Muscle layer of colon (tissue), 2 donors: ENCODE measurements around the gene ZCCHC17.
"Not testable (repeated sequence)": the region's sequence is repeated elsewhere in the genome, so short reads cannot be mapped to it uniquely, and the experiment has no call there.

Experiments used
- H3K27ac ChIP-seq: one replicate; pipeline ENCODE4 v1.7.0; 2013; ENCODE audit warnings: low read depth, mild to moderate bottlenecking, low read length, moderate library complexity
- H3K27me3 ChIP-seq, 2 donors: one replicate each; pipeline ENCODE4 v1.7.0; 2013; ENCODE audit warnings: low read length in 2 of 2, mild to moderate bottlenecking in 2 of 2; ENCODE audit not compliant: insufficient read depth in 2 of 2, control insufficient read depth in 1 of 2
- H3K36me3 ChIP-seq: one replicate; pipeline ENCODE4 v1.7.0; 2013; ENCODE audit warnings: mild to moderate bottlenecking, low read length; ENCODE audit not compliant: insufficient read depth
- H3K4me1 ChIP-seq: one replicate; pipeline ENCODE4 v1.7.0; 2013; ENCODE audit warnings: mild to moderate bottlenecking, low read length; ENCODE audit not compliant: insufficient read depth
- H3K4me3 ChIP-seq, 2 donors: one replicate each; pipeline ENCODE4 v1.7.0; 2013; ENCODE audit warnings: low read length in 2 of 2, low read depth in 1 of 2, mild to moderate bottlenecking in 1 of 2, moderate library complexity in 1 of 2
- H3K9ac ChIP-seq: one replicate; pipeline ENCODE4 v1.7.0; 2013; ENCODE audit warnings: low read length
- H3K9me3 ChIP-seq: one replicate; pipeline ENCODE4 v1.7.0; 2013; ENCODE audit warnings: mild to moderate bottlenecking, low read length
- donor health status: abdominal sarcoma.
- donor health status: Adenocarcinoma of cecum.

Gene ZCCHC17

GRCh38 chr1:31272369-31272768, 24.5 kb upstream of the ZCCHC17 start:
- no peaks in the 10 kb centered on the region for H3K9me3 ChIP-seq
- H3K27me3 ChIP-seq: no peaks in the 10 kb centered on the region
- H3K4me1 ChIP-seq: no peaks in the 10 kb centered on the region
- no peak overlapping the region for H3K9ac ChIP-seq
- no peak overlapping the region for H3K4me3 ChIP-seq
- peaks cover 43% of the 10 kb centered on the region for H3K36me3 ChIP-seq
- no peak overlapping the region for H3K27ac ChIP-seq

- no peak overlapping the region for H3K27ac ChIP-seq
- H3K36me3 ChIP-seq: peaks cover 34% of the 10 kb centered on the region
- no peaks in the 10 kb centered on the region for H3K9me3 ChIP-seq
- no peak overlapping the region for H3K4me3 ChIP-seq
- no peaks in the 10 kb centered on the region for H3K27me3 ChIP-seq
- H3K4me1 ChIP-seq: no peaks in the 10 kb centered on the region
- no peak overlapping the region for H3K9ac ChIP-seq
Measured at GRCh38 chr1:31273619-31274018, 23.2 kb upstream of the ZCCHC17 start.

- H3K9ac ChIP-seq, H3K27me3 ChIP-seq, H3K4me1 ChIP-seq, H3K4me3 ChIP-seq, H3K27ac ChIP-seq, H3K9me3 ChIP-seq: not testable (repeated sequence)
- H3K36me3 ChIP-seq: peaks cover 53% of the 10 kb centered on the region
Measured at GRCh38 chr1:31282426-31282825, 14.4 kb upstream of the ZCCHC17 start.

DNA sequence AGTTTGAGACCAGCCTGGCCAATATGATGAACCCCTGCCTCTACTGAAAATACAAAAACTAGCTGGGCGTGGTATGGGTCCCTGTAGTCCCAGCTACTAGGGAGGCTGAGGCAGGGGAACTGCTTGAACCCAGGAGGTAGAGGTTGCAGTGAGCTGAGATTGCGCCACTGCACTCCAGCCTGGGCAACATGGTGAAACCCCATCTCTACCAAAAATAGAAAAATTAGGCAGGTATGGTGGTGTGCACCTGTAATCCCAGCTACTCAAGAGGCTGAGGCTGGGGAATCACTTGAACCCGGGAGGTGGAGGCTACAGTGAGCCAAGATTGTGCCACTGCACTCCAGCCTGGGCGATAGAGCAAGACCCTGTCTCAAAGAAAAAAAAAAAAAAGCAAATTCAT, 9.0 kb upstream of the ZCCHC17 start:
- peaks cover 61% of the 10 kb centered on the region for H3K36me3 ChIP-seq
- H3K4me3 ChIP-seq, H3K27ac ChIP-seq, H3K27me3 ChIP-seq, H3K4me1 ChIP-seq, H3K9ac ChIP-seq, H3K9me3 ChIP-seq: not testable (repeated sequence)

DNA sequence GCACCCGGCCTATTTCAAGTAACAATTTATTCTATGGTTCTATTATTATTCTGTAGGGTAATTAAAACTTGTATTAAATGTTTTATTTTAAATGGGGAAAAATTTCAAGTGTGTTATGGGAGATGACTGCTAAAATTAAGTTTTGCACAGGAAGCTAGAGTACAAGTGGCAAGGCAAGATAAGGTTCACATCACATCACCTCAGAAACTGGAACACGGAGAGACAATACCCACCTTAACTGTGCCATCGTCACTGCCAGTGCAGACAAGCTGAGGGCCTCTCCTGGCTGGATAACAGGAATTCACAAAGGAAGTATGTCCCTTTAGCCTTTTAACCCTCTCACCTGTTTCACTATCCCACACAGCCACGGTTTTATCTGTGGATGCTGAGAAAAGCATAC, 7.8 kb upstream of the ZCCHC17 start:
- Histone ChIP-seq H3K9ac (no peak overlapping the region), H3K4me1 (no peaks in the 10 kb centered on the region), H3K27me3 (no peaks in the 10 kb centered on the region), H3K9me3 (no peaks in the 10 kb centered on the region), H3K27ac (no peak overlapping the region), H3K36me3 (peaks cover 65% of the 10 kb centered on the region), H3K4me3 (no peak overlapping the region)

DNA sequence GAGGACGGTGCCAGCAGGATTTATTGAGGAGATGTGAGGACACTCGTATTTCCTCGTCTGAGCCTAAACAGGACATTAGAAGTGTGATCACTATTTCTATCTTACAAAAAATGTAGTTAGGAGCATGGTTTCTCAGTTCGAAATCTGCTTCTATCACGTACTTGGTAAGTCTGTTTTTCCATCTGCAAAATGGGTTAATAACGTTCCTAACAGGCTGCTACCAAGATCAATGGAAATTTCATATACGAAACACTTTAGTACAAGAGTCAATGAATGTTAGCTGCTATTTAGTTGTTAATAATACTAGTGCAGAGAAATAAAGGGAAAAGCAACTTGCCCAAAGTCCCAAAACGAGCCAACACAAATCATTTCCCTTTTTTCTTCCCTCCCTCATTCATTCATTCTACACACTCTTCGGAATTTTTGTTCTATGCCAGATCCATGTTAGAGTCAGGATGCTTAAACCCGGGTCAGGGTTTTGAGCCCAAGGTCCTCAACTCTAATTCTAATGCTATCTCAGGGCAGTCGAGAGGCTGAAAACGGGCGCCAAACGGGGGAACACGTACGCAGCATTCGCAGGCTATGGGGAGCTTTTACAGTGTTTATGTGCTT, 852 bp upstream of the ZCCHC17 start:
- H3K4me3 ChIP-seq: peak overlapping the region; percentile 95 to 100
- H3K27me3 ChIP-seq: no peaks in the 10 kb centered on the region
- peaks cover 24% of the 10 kb centered on the region for H3K36me3 ChIP-seq
- H3K4me1 ChIP-seq: peaks cover 20% of the 10 kb centered on the region
- H3K9me3 ChIP-seq: no peaks in the 10 kb centered on the region
- peak overlapping the region; percentile 94 for H3K27ac ChIP-seq
- peak overlapping the region; percentile 96 for H3K9ac ChIP-seq

GRCh38 chr1:31297277-31298247, 730 bp downstream of the ZCCHC17 start:
- H3K4me3 ChIP-seq: peak overlapping the region; percentile 82 to 100
- H3K27me3 ChIP-seq: no peaks in the 10 kb centered on the region
- H3K4me1 ChIP-seq: peaks cover 20% of the 10 kb centered on the region
- peak overlapping the region; percentile 94 for H3K27ac ChIP-seq
- peak overlapping the region; percentile 91 for H3K9ac ChIP-seq
- peaks cover 11% of the 10 kb centered on the region for H3K36me3 ChIP-seq
- H3K9me3 ChIP-seq: no peaks in the 10 kb centered on the region

GRCh38 chr1:31299365-31299764, 2.5 kb downstream of the ZCCHC17 start:
- Histone ChIP-seq H3K9me3 (no peaks in the 10 kb centered on the region), H3K4me1 (peaks cover 20% of the 10 kb centered on the region), H3K27me3 (no peaks in the 10 kb centered on the region), H3K36me3 (peaks cover 4% of the 10 kb centered on the region), H3K4me3 (no peak overlapping the region), H3K9ac (no peak overlapping the region), H3K27ac (no peak overlapping the region)

DNA sequence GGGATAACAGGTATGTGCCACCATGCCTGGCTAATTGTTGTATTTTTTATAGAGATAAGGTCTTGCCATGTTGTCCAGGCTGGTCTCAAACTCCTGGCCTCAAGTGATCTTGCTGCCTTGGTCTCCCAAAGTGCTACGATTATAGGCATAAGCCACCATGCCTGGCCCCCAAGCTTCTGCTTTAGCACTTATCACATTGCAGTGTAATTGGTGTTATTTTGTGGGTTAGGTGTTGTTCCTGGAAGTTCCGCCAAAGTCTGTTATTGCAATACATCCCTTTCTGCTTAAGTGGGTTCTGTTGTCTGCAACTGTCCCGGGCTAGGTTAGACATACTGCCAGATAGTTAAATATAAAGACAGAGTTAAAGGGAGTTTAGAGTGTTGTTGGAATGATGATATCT, 3.4 kb downstream of the ZCCHC17 start:
- Histone ChIP-seq H3K4me3 (no peak overlapping the region), H3K36me3 (no peaks in the 10 kb centered on the region), H3K27me3 (no peaks in the 10 kb centered on the region), H3K9ac (no peak overlapping the region), H3K27ac (no peak overlapping the region), H3K9me3 (no peaks in the 10 kb centered on the region), H3K4me1 (peaks cover 18% of the 10 kb centered on the region)

DNA sequence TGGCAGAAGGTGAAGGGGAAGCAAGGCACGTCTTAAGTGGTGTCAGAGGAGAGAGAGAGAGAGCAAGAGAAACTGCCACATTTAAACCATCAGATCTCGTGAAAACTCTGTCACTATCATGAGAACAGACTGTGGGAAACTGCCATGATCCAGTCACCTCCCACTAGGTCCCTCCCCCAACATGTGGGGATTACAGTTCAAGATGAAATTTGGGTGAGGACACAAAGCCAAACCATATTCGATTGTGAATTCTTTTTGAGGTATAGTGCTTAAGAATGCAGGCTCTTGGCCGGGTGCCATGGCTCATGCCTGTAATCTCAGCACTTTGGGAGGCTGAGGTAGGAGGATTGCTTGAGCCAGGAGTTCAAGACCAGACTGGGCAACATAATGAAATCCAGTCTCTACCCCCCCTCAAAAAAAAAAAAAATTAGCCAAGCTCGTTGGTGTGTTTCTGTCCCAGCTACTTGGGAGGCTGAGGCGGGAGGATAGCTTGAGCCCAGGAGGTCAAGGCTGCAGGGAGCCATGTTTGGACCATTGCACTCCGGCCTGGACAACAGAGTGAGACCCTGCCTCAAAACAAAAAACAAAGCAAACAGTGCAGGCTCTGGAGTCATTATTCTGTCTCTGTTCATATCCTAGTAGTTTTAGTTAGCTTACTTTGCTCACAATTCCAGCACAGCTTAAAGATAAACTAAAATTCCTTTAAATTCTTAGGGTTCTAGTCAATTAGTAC, 6.0 kb downstream of the ZCCHC17 start:
- no peak overlapping the region for H3K9ac ChIP-seq

GRCh38 chr1:31306278-31306677, 9.4 kb downstream of the ZCCHC17 start:
- peaks cover 8% of the 10 kb centered on the region for H3K36me3 ChIP-seq
- H3K27me3 ChIP-seq: no peaks in the 10 kb centered on the region
- H3K9me3 ChIP-seq: no peaks in the 10 kb centered on the region
- no peak overlapping the region for H3K27ac ChIP-seq
- H3K9ac ChIP-seq: no peak overlapping the region
- no peak overlapping the region for H3K4me3 ChIP-seq
- no peaks in the 10 kb centered on the region for H3K4me1 ChIP-seq

More for the DNA sequence above, 6.0 kb downstream of the ZCCHC17 start:
- Histone ChIP-seq H3K36me3 (no peaks in the 10 kb centered on the region), H3K27me3 (no peaks in the 10 kb centered on the region), H3K4me3 (no peak overlapping the region), H3K4me1 (peaks cover 4% of the 10 kb centered on the region), H3K9me3 (no peaks in the 10 kb centered on the region), H3K27ac (no peak overlapping the region)
